Measurements from ENCODE around the gene PCDH9.

PCDH9 gene

GRCh38 chr13:66958611-66959010 is 271.5 kb downstream of the PCDH9 start:
- DNase-seq, result no peak

GRCh38 chr13:66952507-66952906 is 277.6 kb downstream of the PCDH9 start:
- no peak for DNase-seq

GRCh38 chr13:66951426-66951825 is 278.7 kb downstream of the PCDH9 start:
- no peak for DNase-seq

GRCh38 chr13:66950666-66951065 is 279.5 kb downstream of the PCDH9 start:
- DNase-seq, result no peak

GRCh38 chr13:66948910-66949309 is 281.2 kb downstream of the PCDH9 start:
- DNase-seq, result no peak

- DNase-seq, result no peak
Measured at GRCh38 chr13:66943530-66943929, 286.6 kb downstream of the PCDH9 start.

GRCh38 chr13:66940113-66940512 is 290.0 kb downstream of the PCDH9 start:
- DNase-seq, result no peak

GRCh38 chr13:66937423-66937822 is 292.7 kb downstream of the PCDH9 start:
- no peak for DNase-seq

GRCh38 chr13:66933994-66934393 is 296.1 kb downstream of the PCDH9 start:
- no peak for DNase-seq

GRCh38 chr13:66933527-66933926 is 296.6 kb downstream of the PCDH9 start:
- DNase-seq, result no peak

GRCh38 chr13:66927562-66927961 is 302.6 kb downstream of the PCDH9 start:
- DNase-seq, result no peak

GRCh38 chr13:66926851-66927524 is 303.1 kb downstream of the PCDH9 start:
- DNase-seq, result no peak

GRCh38 chr13:66926200-66926850 is 303.8 kb downstream of the PCDH9 start:
- DNase-seq, result no peak

GRCh38 chr13:66922444-66922843 is 307.7 kb downstream of the PCDH9 start:
- DNase-seq, result no peak

GRCh38 chr13:66921437-66921836 is 308.7 kb downstream of the PCDH9 start:
- no peak for DNase-seq

GRCh38 chr13:66915596-66916185 is 314.4 kb downstream of the PCDH9 start:
- no peak for DNase-seq

- no peak for DNase-seq
Measured at GRCh38 chr13:66914155-66914554, 316.0 kb downstream of the PCDH9 start.

- no peak for DNase-seq
Measured at GRCh38 chr13:66911411-66911939, 318.7 kb downstream of the PCDH9 start.

- no peak for DNase-seq
Measured at GRCh38 chr13:66899955-66900354, 330.2 kb downstream of the PCDH9 start.

- no peak for DNase-seq
Measured at GRCh38 chr13:66896933-66897332, 333.2 kb downstream of the PCDH9 start.

GRCh38 chr13:66895780-66896179 is 334.4 kb downstream of the PCDH9 start:
- DNase-seq, result no peak

GRCh38 chr13:66895320-66895719 is 334.8 kb downstream of the PCDH9 start:
- no peak for DNase-seq

- DNase-seq, result no peak
Measured at GRCh38 chr13:66888698-66889097, 341.4 kb downstream of the PCDH9 start.

GRCh38 chr13:66887088-66887487 is 343.0 kb downstream of the PCDH9 start:
- DNase-seq, result no peak
